GM23248 (cell line): Measurements from ENCODE around the gene RBM19.

Experiments used
- EZH2 ChIP-seq: fragments of 200-600 bp; sonication (generic); IDR thresholded peaks from 2 replicates; pipeline ENCODE4 v1.6.1; 2018; ENCODE audit warnings: antibody characterized with exemption, mild to moderate bottlenecking; ENCODE audit not compliant: insufficient read depth, poor library complexity, severe bottlenecking
- EZH2phosphoT487 ChIP-seq: fragments of 200-600 bp; sonication (generic); IDR thresholded peaks from 2 replicates; pipeline ENCODE4 v1.6.1; 2018; ENCODE audit warnings: antibody characterized with exemption, moderate library complexity, mild to moderate bottlenecking, low read depth; ENCODE audit not compliant: insufficient read depth

DNA sequence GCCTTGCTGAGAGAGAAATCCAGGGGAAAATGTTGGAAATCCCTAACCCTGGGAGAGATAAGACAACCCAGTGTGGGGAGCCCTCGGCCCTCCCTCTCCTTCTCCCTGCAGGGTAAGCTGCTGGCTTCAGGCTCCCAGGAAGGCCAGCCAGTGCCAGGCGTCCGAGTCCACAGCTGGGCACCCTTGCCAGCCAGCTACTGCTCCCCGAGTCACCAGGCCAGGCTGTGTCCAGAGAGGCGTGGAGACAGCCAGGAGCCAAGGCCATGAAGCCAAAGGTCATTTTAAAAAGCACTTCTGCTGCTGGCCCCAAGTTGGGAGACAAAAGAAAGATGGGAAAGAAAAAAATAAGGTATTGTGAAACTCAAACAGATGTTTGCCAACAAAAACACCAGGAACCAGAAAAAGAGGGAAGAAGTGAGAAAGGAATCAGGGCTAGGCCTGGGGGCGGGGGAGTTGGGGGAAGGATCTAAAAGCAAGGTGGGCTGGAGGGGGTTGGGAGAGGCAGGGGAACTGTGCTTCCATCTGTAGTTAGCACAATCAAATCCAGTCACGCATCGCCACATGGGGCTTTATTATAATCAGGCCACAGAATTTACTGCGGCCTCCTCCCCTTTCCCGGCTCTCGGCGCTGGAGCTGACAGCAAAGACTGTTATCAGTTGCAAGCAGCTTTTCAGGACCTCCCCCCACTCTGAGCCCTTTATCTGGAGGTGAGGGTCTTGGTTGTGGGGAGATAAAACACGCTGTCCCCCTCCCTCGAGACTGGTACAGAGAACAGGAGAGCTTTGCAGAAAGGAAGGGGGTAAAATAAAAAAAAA, 33.5 kb downstream of the RBM19 start:
- TF ChIP-seq EZH2 (no peak), EZH2phosphoT487 (no peak)
